AG04449 (cell line): Measurements from ENCODE around the gene ADPRS.

Source experiments
- CTCF ChIA-PET: fragments of 350-600 bp; formaldehyde crosslinking; extraction: SDS; loops from one replicate; lab custom pipeline; 2021; ENCODE audit warnings: antibody characterized with exemption; lab: Yijun Ruan, JAX
- POLR2A ChIA-PET: fragments of 400-600, 350-600 bp; formaldehyde crosslinking; extraction: SDS; loops from one replicate; lab custom pipeline; 2020; ENCODE audit warnings: antibody characterized with exemption, inconsistent platforms; lab: Yijun Ruan, JAX
- DNase-seq: peaks from one replicate; pipeline ENCODE4 v3.0.0-alpha.2; 2010; ENCODE audit warnings: low read depth, low spot score
- H3K4me3 ChIP-seq: 2 replicates; pipeline ENCODE4 v1.5.1; 2011; ENCODE audit warnings: low read depth, mild to moderate bottlenecking, control low read depth, low read length
- TF ChIP-seq, protein P1 (sequence below): IDR thresholded peaks from one replicate; pipeline ENCODE4 v1.5.1; 2011; ENCODE audit warnings: mild to moderate bottlenecking, moderate library complexity, low read length, control low read depth, inconsistent platforms; ENCODE audit not compliant: insufficient read depth; ENCODE audit errors: missing control alignments

ADPRS gene

GRCh38 chr1:36107394-36107793 is 18.7 kb downstream of the ADPRS start:
- TF ChIP-seq, protein P1, sequence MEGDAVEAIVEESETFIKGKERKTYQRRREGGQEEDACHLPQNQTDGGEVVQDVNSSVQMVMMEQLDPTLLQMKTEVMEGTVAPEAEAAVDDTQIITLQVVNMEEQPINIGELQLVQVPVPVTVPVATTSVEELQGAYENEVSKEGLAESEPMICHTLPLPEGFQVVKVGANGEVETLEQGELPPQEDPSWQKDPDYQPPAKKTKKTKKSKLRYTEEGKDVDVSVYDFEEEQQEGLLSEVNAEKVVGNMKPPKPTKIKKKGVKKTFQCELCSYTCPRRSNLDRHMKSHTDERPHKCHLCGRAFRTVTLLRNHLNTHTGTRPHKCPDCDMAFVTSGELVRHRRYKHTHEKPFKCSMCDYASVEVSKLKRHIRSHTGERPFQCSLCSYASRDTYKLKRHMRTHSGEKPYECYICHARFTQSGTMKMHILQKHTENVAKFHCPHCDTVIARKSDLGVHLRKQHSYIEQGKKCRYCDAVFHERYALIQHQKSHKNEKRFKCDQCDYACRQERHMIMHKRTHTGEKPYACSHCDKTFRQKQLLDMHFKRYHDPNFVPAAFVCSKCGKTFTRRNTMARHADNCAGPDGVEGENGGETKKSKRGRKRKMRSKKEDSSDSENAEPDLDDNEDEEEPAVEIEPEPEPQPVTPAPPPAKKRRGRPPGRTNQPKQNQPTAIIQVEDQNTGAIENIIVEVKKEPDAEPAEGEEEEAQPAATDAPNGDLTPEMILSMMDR, result no peak
- POLR2A ChIA-PET, result interaction anchor here (2.2 kb wide), 1 partner anchor 26 kb away, joined by 8 read pairs; no protein-coding TSS in a partner anchor
- no peak overlapping the region for H3K4me3 ChIP-seq
- no peak for DNase-seq
- CTCF ChIA-PET, result interaction anchor here (0.8 to 18.7 kb wide), 6 partner anchors 9 to 54 kb away, joined by 3 to 453 read pairs (median 12); partner anchors contain the start of gene TRAPPC3

DNA sequence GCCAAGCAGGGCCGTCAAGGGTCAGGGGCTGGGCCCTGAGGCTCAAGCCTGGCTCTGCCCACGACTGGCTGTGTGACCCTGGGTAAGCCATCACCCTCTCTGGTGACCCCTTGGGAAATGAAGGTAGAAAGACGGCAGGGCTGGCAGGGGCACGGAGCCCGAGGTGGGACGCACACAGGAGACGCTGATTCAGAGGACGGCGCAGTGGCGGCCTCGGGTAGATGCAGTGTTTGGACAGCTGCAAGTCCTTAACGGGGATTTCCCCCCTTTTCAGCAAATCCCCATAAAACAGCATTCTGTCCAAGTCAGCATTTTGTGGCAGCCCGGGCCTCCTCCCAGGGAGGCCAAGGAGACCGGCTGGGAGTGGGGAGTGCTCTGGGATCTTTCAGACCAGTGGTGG is 19.6 kb downstream of the ADPRS start:
- H3K4me3 ChIP-seq, result no peak overlapping the region
- CTCF ChIA-PET, result interaction anchor here (1.3 to 18.7 kb wide), 5 partner anchors 8 to 41 kb away, joined by 4 to 453 read pairs (median 16); partner anchors contain the start of gene TRAPPC3
- peak; percentile 73 for DNase-seq
- TF ChIP-seq, protein P1, result no peak
- POLR2A ChIA-PET, result interaction anchor here (1.1 kb wide), 1 partner anchor 48 kb away, joined by 5 read pairs; no protein-coding TSS in a partner anchor

DNA sequence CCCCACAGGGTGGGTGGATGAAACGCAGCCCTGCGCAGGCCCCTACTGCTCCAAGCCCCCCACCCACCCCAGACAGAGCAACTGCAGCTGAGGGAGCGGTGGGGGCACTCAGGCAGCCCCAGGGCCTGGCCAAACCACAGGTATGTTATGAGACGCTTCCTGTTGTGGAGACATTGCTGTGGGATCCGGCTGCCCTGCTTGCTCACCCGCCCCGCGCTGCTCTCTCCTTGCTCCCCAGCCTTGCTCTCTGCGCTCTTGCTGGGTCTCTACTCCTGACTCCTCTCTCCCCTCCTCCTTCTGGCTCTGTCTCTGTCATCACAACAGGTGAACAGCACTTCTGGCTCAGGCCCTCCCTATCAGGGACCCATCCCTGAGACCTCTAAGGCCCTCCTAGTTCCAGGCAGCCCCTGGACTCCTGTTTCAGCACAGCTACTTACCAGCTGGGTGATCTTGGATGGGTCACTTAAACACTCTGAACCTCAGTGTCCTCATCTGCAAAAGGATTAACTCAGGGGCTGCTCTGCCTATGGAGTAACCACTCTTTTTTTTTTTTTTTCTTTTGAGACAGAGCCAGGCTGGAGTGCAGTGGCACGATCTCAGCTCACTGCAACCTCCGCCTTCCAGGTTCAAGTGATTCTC is 20.5 kb downstream of the ADPRS start:
- H3K4me3 ChIP-seq, result no peak overlapping the region
- TF ChIP-seq, protein P1, result no peak
- ChIA-PET CTCF (interaction anchor here (0.6 to 18.7 kb wide), 8 partner anchors 9 to 287 kb away, joined by 3 to 453 read pairs (median 4); partner anchors contain the start of gene TRAPPC3), POLR2A (interaction anchor here (0.7 to 1.1 kb wide), 2 partner anchors 10 to 48 kb away, joined by 3 to 5 read pairs; no protein-coding TSS in a partner anchor)
- DNase-seq, result no peak

GRCh38 chr1:36111151-36111550 is 22.5 kb downstream of the ADPRS start:
- POLR2A ChIA-PET, result no interaction called here
- CTCF ChIA-PET, result interaction anchor here (0.7 to 3.6 kb wide), 6 partner anchors 11 to 77 kb away, joined by 3 to 15 read pairs (median 5); partner anchors contain the start of gene TRAPPC3
- TF ChIP-seq, protein P1, result no peak
- no peak overlapping the region for H3K4me3 ChIP-seq
- DNase-seq, result no peak

DNA sequence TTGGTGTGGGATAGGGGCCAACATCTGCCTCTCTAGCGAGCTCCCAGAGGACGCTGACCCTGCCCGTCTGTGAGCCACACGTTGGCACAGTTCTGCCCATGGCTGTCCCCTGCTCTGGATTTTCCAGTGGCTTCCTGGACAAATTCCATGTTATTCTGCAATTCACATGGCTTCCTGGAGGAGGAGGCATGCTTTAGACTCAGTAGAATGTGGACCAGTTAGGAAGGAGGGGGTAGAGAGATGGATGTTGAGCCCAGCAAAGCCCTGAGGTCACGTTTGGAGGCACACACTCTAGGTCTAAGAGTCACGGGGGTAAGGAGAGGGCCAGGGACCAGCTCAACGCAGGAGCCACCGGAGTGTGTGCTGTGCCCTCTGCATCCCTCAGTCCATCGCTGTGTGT is 24.1 kb downstream of the ADPRS start:
- no peak overlapping the region for H3K4me3 ChIP-seq
- TF ChIP-seq, protein P1, result no peak
- no peak for DNase-seq
- POLR2A ChIA-PET, result no interaction called here
- CTCF ChIA-PET, result interaction anchor here (1.1 to 9.4 kb wide), 4 partner anchors 13 to 75 kb away, joined by 3 to 158 read pairs (median 50); partner anchors contain the start of gene TRAPPC3

GRCh38 chr1:36114371-36114770 is 25.7 kb downstream of the ADPRS start:
- TF ChIP-seq, protein P1, result no peak
- CTCF ChIA-PET, result interaction anchor here (2.3 to 9.4 kb wide), 3 partner anchors 15 to 74 kb away, joined by 10 to 158 read pairs (median 84); no protein-coding TSS in a partner anchor
- no peak overlapping the region for H3K4me3 ChIP-seq
- POLR2A ChIA-PET, result interaction anchor here (0.6 to 2.0 kb wide), 3 partner anchors 19 to 43 kb away, joined by 3 to 15 read pairs (median 4); no protein-coding TSS in a partner anchor
- DNase-seq, result no peak
